HEK293 (cell line): ENCODE data around the gene DUS1L.
A peak's percentile ranks its signal among the peaks of the same experiment; 100 is the strongest.

Experiments
- GLI2 ChIP-seq: fragments of 450-650 bp; formaldehyde crosslinking; IDR thresholded peaks from 2 replicates; pipeline ENCODE4; 2017; ENCODE audit warnings: missing biosample characterization, missing genetic modification characterization, low read depth, borderline replicate concordance
- HOXC10 ChIP-seq: sonication (generic); formaldehyde crosslinking; IDR thresholded peaks from 2 replicates; pipeline ENCODE4 v1.8.1; 2023; ENCODE audit warnings: mild to moderate bottlenecking, missing genetic modification reagents
- OSR2 ChIP-seq: fragments of 450-650 bp; formaldehyde crosslinking; IDR thresholded peaks from 2 replicates; pipeline ENCODE4 v1.5.1; 2016; ENCODE audit warnings: missing biosample characterization, missing genetic modification characterization
- REST ChIP-seq: fragments of 450-650 bp; formaldehyde crosslinking; IDR thresholded peaks from 2 replicates; pipeline ENCODE4 v1.5.1; 2016; ENCODE audit warnings: missing biosample characterization, missing genetic modification characterization
- ZBTB49 ChIP-seq: fragments of 450-650 bp; formaldehyde crosslinking; IDR thresholded peaks from 2 replicates; pipeline ENCODE4 v1.5.1; 2016; ENCODE audit warnings: missing biosample characterization, missing genetic modification characterization, low read depth
- ZNF248 ChIP-seq: fragments of 450-650 bp; formaldehyde crosslinking; IDR thresholded peaks from 2 replicates; pipeline ENCODE4 v1.5.1; 2017; ENCODE audit warnings: missing biosample characterization, missing genetic modification characterization
- ZNF26 ChIP-seq: fragments of 450-650 bp; formaldehyde crosslinking; IDR thresholded peaks from 2 replicates; pipeline ENCODE4 v1.5.1; 2016; ENCODE audit warnings: missing biosample characterization, missing genetic modification characterization
- ZNF274 ChIP-seq, 2 experiments: fragments of 200-500 bp in 1 of 2; fragments of 450-650 bp in 1 of 2; sonication (Bioruptor generic) in 1 of 2; formaldehyde crosslinking in 1 of 2; IDR thresholded peaks; 2 replicates each; pipeline versions ENCODE4 v1.5.1 to v1.6.1; 2014 to 2016; ENCODE audit warnings: borderline replicate concordance in 1 of 2, inconsistent platforms in 1 of 2, low read length in 1 of 2, missing biosample characterization in 1 of 2, missing genetic modification characterization in 1 of 2
- ZNF280D ChIP-seq: fragments of 450-650 bp; formaldehyde crosslinking; IDR thresholded peaks from 2 replicates; pipeline ENCODE4 v1.5.1; 2016; ENCODE audit warnings: missing biosample characterization, missing genetic modification characterization
- ZNF341 ChIP-seq: fragments of 450-650 bp; formaldehyde crosslinking; IDR thresholded peaks from 2 replicates; pipeline ENCODE4; 2016; ENCODE audit warnings: low read depth, missing biosample characterization, missing genetic modification characterization
- ZNF37A ChIP-seq: fragments of 450-650 bp; IDR thresholded peaks from 2 replicates; pipeline ENCODE4 v1.5.1; 2018; ENCODE audit warnings: missing biosample characterization, missing genetic modification characterization
- ZNF404 ChIP-seq: fragments of 450-650 bp; formaldehyde crosslinking; IDR thresholded peaks from 2 replicates; pipeline ENCODE4 v1.5.1; 2017; ENCODE audit warnings: missing biosample characterization, missing genetic modification characterization
- ZNF514 ChIP-seq: fragments of 450-650 bp; formaldehyde crosslinking; IDR thresholded peaks from 2 replicates; pipeline ENCODE4 v1.5.1; 2016; ENCODE audit warnings: missing biosample characterization, missing genetic modification characterization
- ZNF549 ChIP-seq: fragments of 450-650 bp; IDR thresholded peaks from 2 replicates; pipeline ENCODE4 v1.5.1; 2018; ENCODE audit warnings: missing biosample characterization, missing genetic modification characterization, mild to moderate bottlenecking, inconsistent platforms, moderate library complexity
- ZNF558 ChIP-seq: fragments of 450-650 bp; formaldehyde crosslinking; IDR thresholded peaks from 2 replicates; pipeline ENCODE4 v1.5.1; 2016; ENCODE audit warnings: missing biosample characterization, missing genetic modification characterization
- ZNF560 ChIP-seq: fragments of 450-650 bp; formaldehyde crosslinking; IDR thresholded peaks from 2 replicates; pipeline ENCODE4 v1.5.1; 2017; ENCODE audit warnings: missing biosample characterization, missing genetic modification characterization, borderline replicate concordance
- ZNF571 ChIP-seq: fragments of 450-650 bp; formaldehyde crosslinking; IDR thresholded peaks from 2 replicates; pipeline ENCODE4 v1.5.0; 2017; ENCODE audit warnings: missing biosample characterization, missing genetic modification characterization
- ZNF585B ChIP-seq: fragments of 450-650 bp; formaldehyde crosslinking; IDR thresholded peaks from 2 replicates; pipeline ENCODE4 v1.5.1; 2016; ENCODE audit warnings: missing biosample characterization, missing genetic modification characterization
- ZNF645 ChIP-seq: fragments of 450-650 bp; formaldehyde crosslinking; IDR thresholded peaks from 2 replicates; pipeline ENCODE4; 2016; ENCODE audit warnings: missing biosample characterization, missing genetic modification characterization
- ZNF658 ChIP-seq: fragments of 450-650 bp; formaldehyde crosslinking; IDR thresholded peaks from 2 replicates; pipeline ENCODE4; 2016; ENCODE audit warnings: missing biosample characterization, missing genetic modification characterization
- ZNF707 ChIP-seq: fragments of 450-650 bp; formaldehyde crosslinking; IDR thresholded peaks from 2 replicates; pipeline ENCODE4 v1.5.1; 2016; ENCODE audit warnings: missing biosample characterization, missing genetic modification characterization
- ZNF777 ChIP-seq: fragments of 450-650 bp; formaldehyde crosslinking; IDR thresholded peaks from 2 replicates; pipeline ENCODE4 v1.5.1; 2017; ENCODE audit warnings: missing biosample characterization, missing genetic modification characterization, borderline replicate concordance
- ZSCAN18 ChIP-seq: fragments of 450-650 bp; formaldehyde crosslinking; IDR thresholded peaks from 2 replicates; pipeline ENCODE4 v1.5.1; 2016; ENCODE audit warnings: missing biosample characterization, missing genetic modification characterization
- ZSCAN4 ChIP-seq: fragments of 450-650 bp; formaldehyde crosslinking; IDR thresholded peaks from 2 replicates; pipeline ENCODE4 v1.5.1; 2017; ENCODE audit warnings: missing biosample characterization, missing genetic modification characterization

The DUS1L gene

GRCh38 chr17:82030470-82031302 is 34.9 kb downstream of the DUS1L start (continued):
- TF ChIP-seq ZBTB49 (tag by site-specific recombination) (no peak), ZNF645 (no peak), ZNF514 (tag by site-specific recombination) (no peak), REST (tag by site-specific recombination) (no peak), HOXC10 (CRISPR knock-in tag) (no peak), ZNF571 (no peak), ZNF341 (tag by site-specific recombination) (peak; percentile 53), ZNF26 (tag by site-specific recombination) (no peak), ZSCAN18 (tag by site-specific recombination) (no peak), ZNF280D (tag by site-specific recombination) (no peak), ZNF549 (tag by site-specific recombination) (no peak), ZNF558 (tag by site-specific recombination) (no peak), ZSCAN4 (tag by site-specific recombination) (no peak), ZNF707 (tag by site-specific recombination) (no peak), ZNF274 (IDR thresholded peaks at IDR 0.05; ENCODE audit: low read length) (no peak), ZNF274 (tag by site-specific recombination; IDR thresholded peaks at IDR 0.05; ENCODE audit: borderline replicate concordance) (no peak), ZNF248 (no peak), ZNF560 (no peak), OSR2 (tag by site-specific recombination) (no peak), ZNF658 (tag by site-specific recombination) (no peak), ZNF777 (tag by site-specific recombination) (peak; percentile 48; the same call in 1 of the 2 replicates), ZNF585B (no peak), ZNF37A (no peak), ZNF404 (tag by site-specific recombination) (no peak), GLI2 (tag by site-specific recombination) (no peak)
